ENCODE data around the gene CCNQ. TPM values are rescaled to one million over a fixed set of nuclear protein-coding genes. Genes with fewer than 3 reads are reported as not detected.

CCNQ gene
- total and polyA plus RNA-seq, 2 of the 8 experiments (the other 6 are each of a cell fraction or from before 2014, with no cell fraction given): 16.6 to 32.1 TPM

DNA sequence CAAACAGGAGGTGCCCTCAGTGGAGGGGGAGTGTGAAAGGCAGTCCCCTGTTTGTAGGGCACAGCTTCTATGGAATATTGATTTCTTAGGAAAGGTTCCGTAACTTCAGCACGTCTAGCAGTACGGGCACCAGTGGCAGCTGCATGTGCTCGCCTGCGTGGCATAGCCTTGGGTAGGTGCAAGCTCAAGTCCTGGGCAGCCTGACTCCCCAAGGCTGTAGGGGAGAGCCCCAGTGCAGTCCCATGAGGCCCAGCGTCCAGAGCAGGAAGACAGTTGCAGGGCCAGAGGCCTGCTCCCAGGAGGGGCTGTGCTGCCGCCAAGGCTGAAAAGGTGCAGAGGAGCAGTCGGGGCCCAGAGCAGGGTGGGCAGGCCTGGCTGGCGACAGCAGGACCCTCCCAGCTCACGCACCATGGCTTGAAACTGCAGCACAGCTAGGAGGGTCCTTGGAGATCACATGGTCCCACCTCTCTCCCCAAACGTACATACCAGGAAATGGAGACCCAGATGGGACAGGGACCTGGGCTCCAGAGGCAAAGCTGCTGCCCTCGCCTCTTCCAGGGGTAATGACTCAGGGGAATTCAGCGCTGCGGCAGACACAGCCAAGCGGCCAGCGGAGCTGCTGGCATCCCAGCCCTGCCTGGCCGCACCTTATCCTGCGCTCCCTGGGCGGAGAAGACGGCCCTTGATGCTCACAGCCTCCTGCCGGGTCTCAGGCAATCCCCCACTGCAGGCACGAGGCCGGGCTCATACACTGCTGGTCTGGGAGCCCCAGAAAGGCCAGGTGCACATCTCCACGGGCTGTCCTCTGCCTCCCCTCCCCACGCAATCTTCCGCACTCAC lies 42.0 kb upstream of the CCNQ start (continued):
- TF ChIP-seq TAF7 (optimal IDR thresholded peaks at IDR 0.05; ENCODE audit: borderline replicate concordance, low read depth, low read length) (no peak), NRF1 (IDR thresholded peaks at IDR 0.05; ENCODE audit: low read depth, low read length) (no peak), SIN3A (conservative IDR thresholded peaks at IDR 0.05 in 1 of 2, IDR thresholded peaks at IDR 0.05 in 1 of 2; ENCODE audit: low read depth in 1 of 2, low read length in 2 of 2) (no peak), SRF (IDR thresholded peaks at IDR 0.05; ENCODE audit: low read depth, low read length) (no peak), FOSL1 (IDR thresholded peaks at IDR 0.05; ENCODE audit: insufficient read depth, low read depth, low read length) (no peak), RFX5 (IDR thresholded peaks at IDR 0.05; ENCODE audit: borderline replicate concordance, low read depth, low read length) (no peak), YY1 (IDR thresholded peaks at IDR 0.05; ENCODE audit: low read depth, low read length) (no peak)

Data from H1 (cell line).